Measurements from ENCODE around the gene DDX6.
"Not testable (repeated sequence)": the region's sequence is repeated elsewhere in the genome, so short reads cannot be mapped to it uniquely, and the experiment has no call there.

Gene DDX6

GRCh38 chr11:118822936-118823510, 32.1 kb upstream of the DDX6 start:
- not testable (repeated sequence) for H2BK15ac ChIP-seq (replicated peaks; ENCODE audit: low read depth); H3K79me2 ChIP-seq (ENCODE audit: control insufficient read depth, insufficient read depth, low read length); H2BK5ac ChIP-seq (ENCODE audit: low read length); H3K79me1 ChIP-seq (ENCODE audit: low read length); H4K8ac ChIP-seq (ENCODE audit: low read depth, low read length); H2AK5ac ChIP-seq (ENCODE audit: low read length); H3K9ac ChIP-seq (ENCODE audit: low read length); H3K27me3 ChIP-seq (ENCODE audit: insufficient read depth, low read length, poor library complexity); DNase-seq; H3K4me2 ChIP-seq (ENCODE audit: low read length); H3K27ac ChIP-seq (ENCODE audit: low read depth, low read length); H4K5ac ChIP-seq (ENCODE audit: low read length); H3K36me3 ChIP-seq (ENCODE audit: control insufficient read depth, insufficient read depth, low read length); H3K56ac ChIP-seq (ENCODE audit: low read length); H2BK120ac ChIP-seq (ENCODE audit: low read depth, low read length); H3K18ac ChIP-seq (ENCODE audit: low read length); H3K4me1 ChIP-seq (ENCODE audit: control insufficient read depth, low read depth, low read length); H3K4me3 ChIP-seq (ENCODE audit: low read length); H3K23ac ChIP-seq (ENCODE audit: low read length); H3K4ac ChIP-seq (ENCODE audit: low read depth, low read length)
- no CpG with 5 or more reads among the region's 8 CpGs for WGBS (ENCODE audit: extremely low coverage, insufficient coverage, low lambda C conversion rate)

DNA sequence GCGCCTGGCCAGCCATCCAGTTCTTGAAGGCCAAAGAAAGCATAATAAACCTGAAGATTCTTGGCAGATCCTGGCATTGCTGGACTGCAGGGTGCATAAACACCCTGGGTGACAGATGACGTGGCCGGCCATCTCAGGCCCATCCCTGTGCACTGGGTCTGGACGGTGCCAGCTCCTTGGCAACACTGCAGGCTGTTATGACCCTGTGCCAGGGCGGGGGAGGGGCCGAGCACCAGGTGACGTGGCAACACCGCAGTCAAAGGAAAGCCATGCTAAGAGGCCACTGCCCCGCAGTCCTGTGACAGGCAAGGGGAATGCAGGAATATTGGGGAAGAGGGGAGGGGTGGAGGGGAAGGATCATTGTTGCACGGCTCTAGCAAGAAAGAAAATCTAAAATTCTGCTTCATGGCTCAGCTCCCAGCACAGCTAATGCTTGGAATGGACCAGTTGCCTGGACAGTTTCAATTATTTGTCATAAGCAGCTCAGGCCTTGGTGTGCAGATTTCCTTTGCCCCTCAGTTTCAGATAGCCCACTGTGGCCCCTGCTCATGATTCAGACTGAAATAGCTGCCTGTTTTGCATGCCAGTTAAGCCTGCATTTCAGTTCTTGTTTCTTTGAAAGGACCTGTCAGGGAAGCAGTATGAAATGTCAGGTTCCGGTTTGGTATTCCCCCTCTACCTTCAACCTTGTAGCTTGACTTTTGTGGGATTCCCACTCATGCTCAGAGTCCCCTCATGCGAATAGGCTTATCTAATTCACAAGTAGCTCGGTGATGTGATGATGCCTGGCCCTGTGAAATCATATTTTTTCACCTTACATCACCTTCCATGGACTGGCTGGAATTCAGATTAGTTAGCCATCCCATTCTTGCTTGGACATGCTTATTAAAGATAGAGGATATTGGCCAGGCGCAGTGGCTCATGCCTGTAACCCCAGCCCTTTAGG, 29.7 kb upstream of the DDX6 start:
- Histone ChIP-seq H2BK15ac (replicated peaks; ENCODE audit: low read depth) (no peak overlapping the region), H2BK5ac (ENCODE audit: low read length) (no peak overlapping the region), H3K4me2 (ENCODE audit: low read length) (no peak overlapping the region), H3K56ac (ENCODE audit: low read length) (no peak overlapping the region), H3K36me3 (ENCODE audit: control insufficient read depth, insufficient read depth, low read length) (no peaks in the 10 kb centered on the region), H3K18ac (ENCODE audit: low read length) (no peak overlapping the region), H3K4me3 (ENCODE audit: low read length) (no peak overlapping the region), H3K4me1 (ENCODE audit: control insufficient read depth, low read depth, low read length) (no peaks in the 10 kb centered on the region), H3K79me1 (ENCODE audit: low read length) (no peaks in the 10 kb centered on the region), H4K5ac (ENCODE audit: low read length) (no peak overlapping the region), H3K4ac (ENCODE audit: low read depth, low read length) (no peak overlapping the region), H2AK5ac (ENCODE audit: low read length) (no peak overlapping the region), H3K23ac (ENCODE audit: low read length) (no peak overlapping the region), H3K27ac (ENCODE audit: low read depth, low read length) (no peak overlapping the region), H3K9ac (ENCODE audit: low read length) (no peak overlapping the region), H4K8ac (ENCODE audit: low read depth, low read length) (no peak overlapping the region), H3K79me2 (ENCODE audit: control insufficient read depth, insufficient read depth, low read length) (no peaks in the 10 kb centered on the region), H3K27me3 (ENCODE audit: insufficient read depth, low read length, poor library complexity) (no peaks in the 10 kb centered on the region), H2BK120ac (ENCODE audit: low read depth, low read length) (no peak overlapping the region)
- peak; percentile 9 for DNase-seq
- no CpG with 5 or more reads among the region's 14 CpGs for WGBS (ENCODE audit: extremely low coverage, insufficient coverage, low lambda C conversion rate)

- WGBS (ENCODE audit: extremely low coverage, insufficient coverage, low lambda C conversion rate), result no CpG with 5 or more reads among the region's 7 CpGs
These were observed 29.0 kb upstream of the DDX6 start for GRCh38 chr11:118820025-118820379.

DNA sequence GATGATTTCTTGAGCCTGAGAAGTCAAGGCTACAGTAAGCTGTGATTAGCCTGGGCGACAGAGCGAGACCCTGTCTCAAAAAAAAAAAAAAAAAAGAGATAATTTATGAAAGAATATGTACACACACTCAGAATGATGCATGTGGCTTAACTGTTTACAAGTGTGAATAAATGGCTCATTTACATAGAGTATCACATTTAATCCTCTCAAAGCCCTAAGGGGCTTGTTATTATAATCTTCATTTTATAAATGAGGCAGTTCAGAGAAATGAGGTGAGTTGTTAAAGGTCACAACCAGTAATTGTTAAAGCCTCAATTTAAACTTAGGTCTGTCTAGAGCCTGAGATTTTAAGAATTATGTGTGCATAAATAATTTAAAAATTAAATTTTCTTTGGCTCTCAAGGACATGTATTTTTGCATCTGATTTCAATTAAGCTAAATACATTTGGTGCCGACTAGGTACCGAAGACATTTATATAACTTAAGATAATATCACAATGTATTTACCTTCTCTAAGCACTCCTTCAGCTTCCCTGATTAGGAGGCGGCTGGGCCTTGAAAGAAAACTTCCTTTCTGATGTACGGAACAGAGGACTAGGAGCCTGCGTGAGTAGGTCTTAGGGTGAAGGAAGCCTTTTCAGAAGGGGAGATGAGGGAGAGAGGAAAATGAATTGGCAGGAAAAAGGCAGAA, 28.5 kb upstream of the DDX6 start:
- no peak overlapping the region for H3K4me3 ChIP-seq (ENCODE audit: low read length)
- H3K4ac ChIP-seq (ENCODE audit: low read depth, low read length), result no peak overlapping the region
- H3K79me1 ChIP-seq (ENCODE audit: low read length), result no peaks in the 10 kb centered on the region
- H2BK5ac ChIP-seq (ENCODE audit: low read length), result no peak overlapping the region
- no peak overlapping the region for H2BK15ac ChIP-seq (replicated peaks; ENCODE audit: low read depth)
- H3K27me3 ChIP-seq (ENCODE audit: insufficient read depth, low read length, poor library complexity), result no peaks in the 10 kb centered on the region
- no peak overlapping the region for H2AK5ac ChIP-seq (ENCODE audit: low read length)
- WGBS (ENCODE audit: extremely low coverage, insufficient coverage, low lambda C conversion rate), result no CpG with 5 or more reads among the region's 7 CpGs
- no peak overlapping the region for H3K23ac ChIP-seq (ENCODE audit: low read length)
- no peak overlapping the region for H4K8ac ChIP-seq (ENCODE audit: low read depth, low read length)
- H2BK120ac ChIP-seq (ENCODE audit: low read depth, low read length), result no peak overlapping the region
- H3K36me3 ChIP-seq (ENCODE audit: control insufficient read depth, insufficient read depth, low read length), result no peaks in the 10 kb centered on the region
- no peak overlapping the region for H3K27ac ChIP-seq (ENCODE audit: low read depth, low read length)
- no peak overlapping the region for H4K5ac ChIP-seq (ENCODE audit: low read length)
- H3K4me2 ChIP-seq (ENCODE audit: low read length), result no peak overlapping the region
- H3K4me1 ChIP-seq (ENCODE audit: control insufficient read depth, low read depth, low read length), result no peaks in the 10 kb centered on the region
- H3K79me2 ChIP-seq (ENCODE audit: control insufficient read depth, insufficient read depth, low read length), result no peaks in the 10 kb centered on the region
- no peak overlapping the region for H3K56ac ChIP-seq (ENCODE audit: low read length)
- H3K9ac ChIP-seq (ENCODE audit: low read length), result no peak overlapping the region
- DNase-seq, result no peak
- no peak overlapping the region for H3K18ac ChIP-seq (ENCODE audit: low read length)

More at GRCh38 chr11:118820025-118820379, 29.0 kb upstream of the DDX6 start:
- not testable (repeated sequence) for H2BK5ac ChIP-seq (ENCODE audit: low read length); H4K5ac ChIP-seq (ENCODE audit: low read length); H3K4me2 ChIP-seq (ENCODE audit: low read length); DNase-seq; H3K27me3 ChIP-seq (ENCODE audit: insufficient read depth, low read length, poor library complexity); H2BK15ac ChIP-seq (replicated peaks; ENCODE audit: low read depth); H3K4me3 ChIP-seq (ENCODE audit: low read length); H3K79me1 ChIP-seq (ENCODE audit: low read length); H3K23ac ChIP-seq (ENCODE audit: low read length); H4K8ac ChIP-seq (ENCODE audit: low read depth, low read length); H3K36me3 ChIP-seq (ENCODE audit: control insufficient read depth, insufficient read depth, low read length); H3K56ac ChIP-seq (ENCODE audit: low read length); H3K27ac ChIP-seq (ENCODE audit: low read depth, low read length); H3K4ac ChIP-seq (ENCODE audit: low read depth, low read length); H3K79me2 ChIP-seq (ENCODE audit: control insufficient read depth, insufficient read depth, low read length); H2BK120ac ChIP-seq (ENCODE audit: low read depth, low read length); H3K18ac ChIP-seq (ENCODE audit: low read length); H3K4me1 ChIP-seq (ENCODE audit: control insufficient read depth, low read depth, low read length); H2AK5ac ChIP-seq (ENCODE audit: low read length); H3K9ac ChIP-seq (ENCODE audit: low read length)

DNA sequence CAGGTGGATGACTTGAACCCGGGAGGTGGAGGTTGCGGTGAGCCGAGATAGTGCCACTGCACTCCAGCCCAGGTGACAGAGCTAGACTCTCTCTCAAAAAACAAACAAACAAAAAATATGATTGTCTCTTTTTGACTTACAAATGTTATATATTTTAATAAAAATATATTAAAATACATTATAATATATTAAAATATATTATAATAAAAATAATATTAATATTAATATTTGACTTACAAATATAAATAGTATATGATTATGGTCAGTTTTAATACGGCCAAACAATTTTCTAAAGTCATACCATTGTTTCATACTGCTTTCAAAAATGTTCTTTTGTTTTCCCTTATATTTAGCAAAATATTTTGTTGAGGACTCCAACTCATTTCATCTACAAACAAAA, 27.2 kb upstream of the DDX6 start:
- H3K36me3 ChIP-seq (ENCODE audit: control insufficient read depth, insufficient read depth, low read length), result no peaks in the 10 kb centered on the region
- H2AK5ac ChIP-seq (ENCODE audit: low read length), result no peak overlapping the region
- no peaks in the 10 kb centered on the region for H3K27me3 ChIP-seq (ENCODE audit: insufficient read depth, low read length, poor library complexity)
- WGBS (ENCODE audit: extremely low coverage, insufficient coverage, low lambda C conversion rate), result no CpG with 5 or more reads among the region's 4 CpGs
- H3K79me1 ChIP-seq (ENCODE audit: low read length), result no peaks in the 10 kb centered on the region
- H3K4ac ChIP-seq (ENCODE audit: low read depth, low read length), result no peak overlapping the region
- H4K8ac ChIP-seq (ENCODE audit: low read depth, low read length), result no peak overlapping the region
- no peak overlapping the region for H2BK15ac ChIP-seq (replicated peaks; ENCODE audit: low read depth)
- no peaks in the 10 kb centered on the region for H3K4me1 ChIP-seq (ENCODE audit: control insufficient read depth, low read depth, low read length)
- H3K23ac ChIP-seq (ENCODE audit: low read length), result no peak overlapping the region
- H3K56ac ChIP-seq (ENCODE audit: low read length), result no peak overlapping the region
- DNase-seq, result no peak
- H3K18ac ChIP-seq (ENCODE audit: low read length), result no peak overlapping the region
- H3K4me2 ChIP-seq (ENCODE audit: low read length), result no peak overlapping the region
- no peak overlapping the region for H4K5ac ChIP-seq (ENCODE audit: low read length)
- H3K27ac ChIP-seq (ENCODE audit: low read depth, low read length), result no peak overlapping the region
- H3K79me2 ChIP-seq (ENCODE audit: control insufficient read depth, insufficient read depth, low read length), result no peaks in the 10 kb centered on the region
- no peak overlapping the region for H3K9ac ChIP-seq (ENCODE audit: low read length)
- no peak overlapping the region for H2BK5ac ChIP-seq (ENCODE audit: low read length)
- H3K4me3 ChIP-seq (ENCODE audit: low read length), result no peak overlapping the region
- H2BK120ac ChIP-seq (ENCODE audit: low read depth, low read length), result no peak overlapping the region
